GM19025 (cell line): ENCODE data around the gene EPB41L5.
"Not testable (repeated sequence)": the region's sequence is repeated elsewhere in the genome, so short reads cannot be mapped to it uniquely, and the experiment has no call there.

ENCODE experiments used
- ATAC-seq: cut with Tn5 transposase; IDR thresholded peaks from one replicate; pipeline ENCODE4 v1.9.1; 2021; ENCODE audit warnings: mild to moderate bottlenecking, low read depth, moderate library complexity; ENCODE audit not compliant: unreplicated experiment

Gene EPB41L5

DNA sequence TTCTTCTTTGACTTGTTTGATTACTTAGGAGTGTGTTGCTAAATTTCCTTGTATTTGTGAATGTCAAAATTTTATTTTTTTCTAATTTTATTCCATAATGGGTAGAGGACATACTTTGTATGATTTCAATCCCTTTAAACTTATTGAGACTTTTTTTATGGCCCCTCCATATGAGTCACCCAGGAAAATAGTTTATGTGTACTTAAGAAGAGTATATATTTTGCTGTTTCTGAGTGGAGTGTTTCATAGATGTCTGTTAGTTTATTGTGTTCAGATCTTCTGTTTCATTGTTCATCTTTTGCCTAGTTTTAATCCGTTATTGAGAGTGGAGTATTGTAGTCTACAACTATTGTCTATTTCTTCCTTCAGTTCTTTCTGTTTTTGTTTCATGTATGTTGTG lies 81.9 kb downstream of the EPB41L5 start:
- ATAC-seq = no peak

DNA sequence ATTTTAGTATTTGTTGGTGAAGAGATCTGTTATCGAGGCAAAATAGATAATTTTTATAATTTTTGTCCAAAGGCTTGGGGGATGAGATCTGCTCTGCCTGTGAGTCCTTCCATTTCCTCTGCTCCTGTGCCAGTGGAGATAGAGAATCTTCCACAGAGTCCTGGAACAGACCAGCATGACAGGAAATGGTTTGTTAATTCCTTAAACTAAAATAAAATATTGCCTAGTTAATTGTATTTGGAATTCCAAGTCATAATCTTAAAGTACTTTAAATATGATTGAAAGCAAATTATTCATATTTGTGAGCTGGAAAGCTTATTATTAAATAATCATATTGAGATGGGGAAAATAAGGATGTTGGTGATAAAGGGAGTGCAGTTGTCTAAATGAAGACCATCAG lies 87.8 kb downstream of the EPB41L5 start:
- ATAC-seq = no peak

DNA sequence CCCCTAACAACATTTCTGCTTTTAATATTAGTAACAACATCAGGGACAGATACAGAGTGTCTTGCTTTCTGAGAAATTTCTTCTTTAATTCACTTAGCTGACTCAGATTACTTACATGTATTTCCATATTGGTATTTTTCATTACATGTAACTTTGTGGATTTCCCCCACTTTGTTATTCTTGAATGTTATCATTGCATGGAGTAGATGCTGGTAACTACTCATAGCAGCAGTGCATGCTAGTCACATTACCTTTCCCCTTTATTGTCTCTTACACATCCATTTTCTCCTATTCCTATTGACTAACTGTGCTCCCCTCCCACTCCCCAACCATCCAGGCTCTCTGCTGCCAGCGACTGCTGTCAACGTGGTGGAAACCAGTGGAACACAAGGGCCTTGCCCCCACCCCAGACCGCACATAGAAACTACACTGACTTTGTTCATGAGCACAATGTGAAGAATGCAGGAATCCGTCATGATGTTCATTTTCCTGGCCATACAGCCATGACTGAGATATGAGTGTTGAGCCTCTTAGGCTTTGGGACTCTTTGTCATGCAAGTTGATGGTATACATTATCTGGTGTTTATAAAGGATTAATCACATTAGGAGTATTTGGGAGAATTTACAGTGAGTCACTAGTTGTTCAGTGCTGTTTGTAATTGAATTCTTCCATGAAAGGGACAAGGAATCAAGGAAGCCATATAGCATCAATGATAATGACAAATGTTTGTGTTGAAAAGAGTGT lies 91.0 kb downstream of the EPB41L5 start:
- no peak for ATAC-seq

DNA sequence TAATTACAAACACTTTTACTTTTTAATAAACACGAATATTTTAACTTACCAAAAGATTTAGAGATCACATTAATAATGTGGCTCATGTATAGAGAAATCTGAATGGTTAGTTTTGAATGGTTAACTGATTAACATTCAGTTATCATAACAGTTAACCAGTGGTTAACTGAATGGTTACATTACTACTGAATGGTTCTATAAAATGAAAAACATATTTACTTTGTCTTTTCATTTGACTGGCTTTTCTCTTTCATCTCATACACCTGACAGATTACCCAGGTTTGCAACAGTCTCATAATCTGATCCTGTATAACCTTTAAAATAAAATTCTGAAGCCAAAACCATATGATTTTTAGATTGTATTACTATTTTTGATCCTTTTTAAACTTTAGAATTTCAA lies 91.9 kb downstream of the EPB41L5 start:
- no peak for ATAC-seq

DNA sequence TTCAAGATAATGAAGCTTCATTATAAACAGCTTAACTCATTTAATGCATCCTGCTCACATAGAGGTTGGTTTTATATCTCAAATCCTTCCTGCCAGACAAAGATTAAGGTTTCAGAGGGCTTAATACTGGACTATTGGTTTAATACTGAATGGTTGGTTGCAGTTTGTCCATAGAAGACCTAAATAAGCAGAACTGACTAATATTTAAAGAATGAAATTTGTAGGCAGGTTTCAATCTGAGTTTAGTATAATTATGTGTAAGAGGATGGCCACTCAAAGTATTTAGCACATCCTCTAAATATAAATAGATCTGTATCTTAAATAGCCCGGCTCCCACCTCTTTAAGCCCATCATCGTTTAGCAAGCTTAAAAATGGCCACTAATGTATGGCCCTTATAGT lies 92.5 kb downstream of the EPB41L5 start:
- ATAC-seq = peak; percentile 70

DNA sequence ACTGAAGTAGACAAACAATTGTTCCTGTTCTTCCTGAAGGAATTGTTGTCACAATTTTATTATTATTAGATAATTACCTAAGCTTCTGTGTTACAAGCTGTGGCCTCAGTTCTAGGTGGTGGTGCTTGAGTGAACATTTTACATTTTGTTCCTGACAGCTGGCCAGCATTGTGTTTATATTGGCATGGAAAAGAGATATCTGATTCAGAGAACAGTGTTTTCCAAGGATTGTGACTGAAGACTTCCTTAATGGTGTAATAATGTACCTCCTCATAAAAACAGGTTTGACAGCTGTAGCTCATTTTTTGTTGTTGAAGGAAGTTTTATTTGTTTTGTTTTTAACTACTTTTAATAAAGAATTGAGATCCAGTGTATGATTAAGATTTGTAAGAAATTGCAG lies 95.2 kb downstream of the EPB41L5 start:
- ATAC-seq = no peak

DNA sequence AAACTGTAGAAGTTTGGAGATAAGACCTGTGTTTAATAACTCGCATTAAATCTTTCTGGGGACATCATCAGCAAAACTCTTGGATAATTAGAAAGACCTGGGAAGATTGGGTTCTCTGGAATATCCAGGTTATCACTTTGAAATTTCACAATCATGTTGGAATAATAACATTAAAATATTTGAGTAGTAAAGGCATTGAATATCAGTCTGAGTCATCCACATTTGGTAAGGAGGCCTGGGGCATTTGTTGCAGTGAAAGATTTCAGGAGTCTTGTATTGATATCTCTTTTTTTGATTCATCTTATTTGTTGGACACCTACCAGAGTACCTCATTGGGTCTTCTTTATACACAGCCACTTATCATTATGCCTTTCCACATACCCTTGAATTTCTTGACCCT lies 95.9 kb downstream of the EPB41L5 start:
- no peak for ATAC-seq

DNA sequence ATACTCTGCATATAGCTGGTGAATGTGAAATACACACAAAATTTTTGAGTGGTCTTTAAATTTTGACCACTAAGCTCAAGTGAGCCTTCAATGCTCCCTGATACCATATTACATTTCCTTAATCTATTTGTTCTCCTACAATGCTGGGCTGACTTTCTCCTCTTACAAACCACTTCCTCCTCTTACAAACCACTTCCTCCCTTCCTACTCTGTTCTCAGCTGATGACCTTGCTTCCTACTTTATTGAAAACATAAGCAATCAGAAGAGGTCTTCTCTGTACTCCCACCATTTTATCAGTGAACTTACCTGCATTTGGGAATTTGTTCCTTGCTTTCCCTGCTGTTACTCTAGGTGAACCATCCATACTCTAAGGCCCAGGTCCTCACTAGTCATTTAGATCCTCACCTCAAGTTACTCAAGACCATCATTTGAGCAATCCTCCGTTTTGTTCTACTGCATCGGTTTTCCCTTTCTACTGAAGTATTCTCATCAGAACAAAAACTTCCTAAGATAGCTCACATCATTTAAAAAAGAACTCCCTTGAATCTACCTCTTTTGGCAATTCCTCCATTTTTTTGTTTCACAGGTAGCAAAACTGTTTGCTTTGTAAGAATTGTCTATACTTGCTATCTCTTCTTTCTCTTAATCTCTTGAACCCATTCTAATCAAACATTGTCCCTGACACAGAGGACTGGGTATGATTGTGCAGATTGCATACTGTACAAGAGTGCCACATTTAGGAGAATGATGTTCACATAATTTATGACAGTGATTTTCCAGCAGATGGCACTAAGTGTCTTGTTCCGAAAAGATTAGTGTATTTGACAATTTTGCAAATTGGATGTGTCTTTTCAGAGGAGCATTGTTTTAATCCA lies 96.5 kb downstream of the EPB41L5 start:
- no peak for ATAC-seq

DNA sequence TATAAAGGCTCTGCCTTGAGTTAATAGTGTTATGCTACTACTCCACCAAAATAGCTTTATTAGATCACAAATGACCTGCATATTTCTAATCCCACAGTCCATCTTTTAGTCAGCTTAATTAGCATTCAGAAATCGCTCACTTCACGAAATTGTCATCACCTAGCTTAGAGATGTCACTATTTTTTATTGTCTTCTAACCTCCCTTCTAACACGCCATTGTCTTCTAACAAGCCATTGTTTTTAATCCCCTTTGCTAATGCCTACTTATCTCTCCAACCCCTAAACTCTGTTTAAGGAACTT lies 97.1 kb downstream of the EPB41L5 start:
- ATAC-seq = no peak

DNA sequence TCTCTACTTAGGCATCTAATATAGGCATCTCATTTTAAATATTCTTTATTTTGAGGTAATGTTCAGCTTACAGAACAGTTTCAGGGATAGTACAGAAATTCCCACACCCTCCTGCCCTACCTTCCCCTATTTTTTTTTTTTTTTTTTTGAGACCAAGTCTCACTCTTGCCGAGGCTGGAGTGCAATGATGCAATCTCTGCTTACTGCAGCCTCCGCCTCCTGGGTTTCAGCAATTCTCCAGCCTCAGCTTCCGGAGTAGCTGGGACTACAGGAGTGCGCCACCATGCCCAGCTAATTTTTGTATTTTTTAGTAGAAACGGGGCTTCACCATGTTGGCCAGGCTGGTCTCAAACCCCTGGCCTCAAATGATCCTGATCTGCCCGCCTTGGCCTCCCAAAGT lies 97.6 kb downstream of the EPB41L5 start:
- ATAC-seq = no peak

DNA sequence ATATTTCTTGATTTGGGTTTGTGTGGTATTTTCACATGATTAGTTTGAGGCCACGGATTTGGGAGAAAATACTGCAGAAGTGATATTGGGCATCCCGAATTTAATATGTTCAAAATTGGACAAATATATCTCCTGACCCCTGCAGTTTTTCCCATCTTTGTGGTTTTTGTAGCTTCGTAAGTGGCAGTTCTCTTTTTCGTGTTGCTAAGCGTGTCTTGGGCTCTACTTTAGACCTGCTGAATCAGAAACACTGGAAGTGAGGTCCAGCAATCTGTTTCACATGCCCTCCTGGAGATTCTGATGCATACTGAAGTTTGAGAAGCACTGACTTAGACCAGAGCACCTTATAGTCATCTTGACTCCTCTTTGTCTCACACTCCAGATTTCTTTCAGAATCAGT lies 98.3 kb downstream of the EPB41L5 start:
- ATAC-seq = no peak

DNA sequence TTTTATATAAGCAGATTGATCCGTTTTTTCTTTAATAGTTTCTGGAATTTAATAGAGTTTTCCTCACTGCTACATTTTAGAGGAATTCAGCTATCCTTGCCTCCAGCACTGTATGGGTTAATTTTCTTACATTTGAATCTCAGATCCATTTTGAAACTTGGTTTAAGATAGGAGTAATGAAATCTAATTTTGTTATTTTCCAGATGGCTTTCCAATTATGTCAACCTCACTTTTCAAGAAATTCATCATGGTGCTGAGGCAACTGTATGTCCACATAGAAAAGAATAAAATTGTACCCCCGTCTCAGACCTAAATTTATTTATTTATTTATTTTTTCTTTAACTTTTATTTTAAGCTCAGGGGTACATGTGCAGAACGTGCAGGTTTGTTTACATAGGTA lies 105.1 kb downstream of the EPB41L5 start:
- ATAC-seq = no peak

DNA sequence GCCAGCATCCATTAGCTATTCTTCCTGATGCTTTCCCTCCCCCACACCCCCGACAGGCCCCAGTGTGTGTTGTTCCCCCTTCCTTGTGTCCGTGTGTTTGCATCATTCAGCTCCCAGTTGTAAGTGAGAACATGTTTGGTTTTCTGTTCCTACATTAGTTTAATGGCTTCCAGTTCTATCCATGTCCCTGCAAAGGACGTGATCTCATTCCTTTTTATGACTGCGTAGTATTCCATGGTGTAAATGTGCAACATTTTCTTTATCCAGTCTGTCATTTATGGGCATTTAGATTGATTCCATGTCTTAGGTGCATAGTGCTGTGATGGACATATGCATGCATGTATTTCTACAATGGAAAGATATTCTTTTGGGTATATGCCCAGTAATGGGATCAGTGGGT lies 105.6 kb downstream of the EPB41L5 start:
- no peak for ATAC-seq

DNA sequence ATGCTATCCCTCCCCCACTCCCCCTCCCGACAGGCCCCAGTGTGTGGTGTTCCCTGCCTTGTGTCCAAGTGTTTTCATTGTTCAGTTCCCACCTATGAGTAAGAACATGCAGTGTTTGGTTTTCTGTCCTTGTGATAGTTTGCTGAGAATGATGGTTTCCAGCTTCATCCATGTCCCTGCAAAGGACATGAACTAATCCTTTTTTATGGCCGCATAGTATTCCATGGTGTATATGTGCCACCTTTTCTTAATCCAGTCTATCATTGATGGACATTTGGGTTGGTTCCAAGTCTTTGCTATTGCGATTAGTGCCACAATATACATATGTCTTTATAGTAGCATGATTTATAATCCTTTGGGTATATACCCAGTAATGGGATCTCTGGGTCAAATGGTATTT lies 108.5 kb downstream of the EPB41L5 start:
- ATAC-seq = not testable (repeated sequence)

DNA sequence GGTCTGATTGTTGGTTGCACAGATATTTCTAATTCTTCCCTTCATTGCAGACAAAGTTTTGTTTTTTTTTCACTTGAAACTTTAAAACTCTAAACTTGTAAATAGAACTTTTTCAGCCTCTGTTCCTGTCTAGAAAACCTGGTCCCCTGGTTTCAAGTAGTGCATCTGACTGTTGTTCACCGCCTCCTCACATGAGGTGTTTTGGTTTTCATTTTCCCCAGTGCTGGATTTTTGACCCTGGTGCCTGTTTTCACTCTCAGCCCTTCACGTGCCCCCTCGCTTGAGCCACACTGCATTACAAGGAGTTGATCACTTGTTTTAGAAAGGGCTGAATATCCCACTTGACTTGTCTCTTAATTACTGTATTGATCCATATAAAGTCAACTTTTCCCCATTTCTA lies 110.2 kb downstream of the EPB41L5 start:
- no peak for ATAC-seq

DNA sequence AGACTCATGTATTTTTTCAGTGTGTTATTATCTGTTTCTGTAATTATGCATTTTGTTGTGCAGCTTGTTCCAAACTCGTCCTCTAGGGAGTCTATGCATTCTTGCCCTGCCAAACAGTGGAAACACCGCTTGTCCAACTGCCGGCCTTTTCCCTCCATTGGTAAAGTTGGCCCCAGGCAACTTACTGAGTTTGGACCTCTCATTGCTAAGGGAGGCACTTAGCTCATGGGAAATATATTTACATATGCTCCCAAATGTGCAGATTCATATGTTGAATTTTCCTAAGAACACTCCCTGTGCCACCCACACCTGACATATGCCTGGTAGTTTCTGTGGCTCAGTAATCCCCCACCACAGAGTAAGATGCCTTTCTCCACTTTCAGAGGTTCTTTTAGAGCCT lies 112.3 kb downstream of the EPB41L5 start:
- no peak for ATAC-seq

DNA sequence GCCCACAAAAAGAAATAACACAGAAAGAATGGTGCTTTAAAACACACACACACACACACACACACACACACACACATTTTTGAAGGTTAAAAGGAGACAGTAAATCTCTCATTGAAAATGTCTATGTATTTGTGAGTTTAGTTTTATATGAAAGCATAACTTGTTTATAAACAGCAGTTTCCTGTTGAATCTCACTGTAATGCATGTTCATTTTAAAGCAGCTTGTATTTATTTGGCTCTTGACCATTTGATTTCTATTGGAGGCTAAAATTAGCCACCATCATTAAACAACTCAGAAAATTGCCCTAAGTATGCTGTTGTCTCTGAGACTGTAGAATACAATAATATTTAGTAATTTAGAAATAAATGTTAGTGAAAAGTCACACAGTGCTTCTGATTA lies 115.3 kb downstream of the EPB41L5 start:
- no peak for ATAC-seq

DNA sequence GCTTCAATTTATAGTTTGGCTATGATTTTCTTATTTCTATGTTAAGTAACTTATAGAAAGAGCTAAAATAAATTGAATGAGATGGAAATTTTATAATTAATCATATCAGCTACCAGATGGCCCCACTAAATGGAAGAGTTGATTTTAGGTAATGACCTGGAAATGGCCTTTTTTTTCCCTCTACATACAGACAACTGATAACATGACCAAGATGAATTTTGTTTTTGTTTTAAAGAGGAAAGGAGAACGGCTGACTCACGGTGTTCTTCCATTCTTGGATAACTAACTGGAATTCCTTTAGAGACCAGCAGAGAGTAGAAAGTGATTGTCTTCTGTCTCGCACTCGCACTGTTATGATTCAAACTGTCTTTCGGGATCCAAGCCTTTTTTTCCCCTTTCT lies 119.3 kb downstream of the EPB41L5 start:
- ATAC-seq = no peak

DNA sequence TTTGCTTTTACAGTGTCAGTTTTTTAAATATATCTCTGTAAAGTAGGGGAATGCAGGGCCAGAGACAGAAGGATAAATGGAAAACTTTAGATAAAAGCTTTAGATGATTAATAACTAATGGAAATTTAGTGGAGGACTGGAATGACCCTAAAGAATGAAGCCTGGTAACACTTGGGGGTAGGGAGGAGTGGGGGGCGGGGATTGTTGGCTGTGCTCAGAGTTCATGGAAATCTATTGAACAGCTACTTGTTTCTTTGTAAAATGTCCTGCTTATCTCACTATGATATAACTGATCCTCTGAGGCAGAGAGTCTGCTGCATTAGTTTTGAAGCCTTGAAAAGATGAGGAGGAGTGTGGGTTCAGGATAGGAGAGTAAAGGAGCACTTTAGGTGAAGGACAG lies 119.8 kb downstream of the EPB41L5 start:
- no peak for ATAC-seq

DNA sequence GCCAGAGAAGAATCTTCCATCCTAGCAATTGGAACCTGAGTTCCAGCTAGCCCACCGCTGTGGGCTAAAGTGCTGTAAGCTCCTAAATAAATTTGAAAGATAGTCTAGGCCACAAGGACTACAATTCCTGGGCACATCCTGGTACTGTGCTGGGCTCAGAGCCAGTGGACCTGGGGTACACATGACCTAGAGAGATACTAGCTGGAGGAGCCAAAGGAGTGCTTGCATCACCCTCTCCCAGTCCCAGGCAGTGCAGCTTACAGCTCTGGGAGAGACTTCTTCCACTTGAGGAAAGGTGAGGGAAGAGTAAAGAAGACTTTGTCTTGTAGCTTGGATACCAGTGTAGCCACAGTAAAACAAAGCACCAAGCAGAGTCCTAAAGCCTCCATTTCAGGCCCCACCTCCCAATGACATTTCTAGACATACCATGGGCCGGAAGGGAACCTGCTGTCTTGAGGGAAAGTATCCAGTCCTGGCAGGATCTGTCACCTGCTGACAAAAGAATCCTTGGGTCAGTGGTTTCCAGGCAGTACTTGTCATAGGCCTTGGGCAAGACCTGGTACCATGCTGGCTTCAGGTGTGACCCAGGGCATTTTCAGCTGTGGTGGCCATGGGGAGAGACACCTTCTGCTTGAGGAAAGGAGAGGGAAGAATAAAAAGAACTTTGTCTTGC lies 120.8 kb downstream of the EPB41L5 start:
- ATAC-seq = no peak

DNA sequence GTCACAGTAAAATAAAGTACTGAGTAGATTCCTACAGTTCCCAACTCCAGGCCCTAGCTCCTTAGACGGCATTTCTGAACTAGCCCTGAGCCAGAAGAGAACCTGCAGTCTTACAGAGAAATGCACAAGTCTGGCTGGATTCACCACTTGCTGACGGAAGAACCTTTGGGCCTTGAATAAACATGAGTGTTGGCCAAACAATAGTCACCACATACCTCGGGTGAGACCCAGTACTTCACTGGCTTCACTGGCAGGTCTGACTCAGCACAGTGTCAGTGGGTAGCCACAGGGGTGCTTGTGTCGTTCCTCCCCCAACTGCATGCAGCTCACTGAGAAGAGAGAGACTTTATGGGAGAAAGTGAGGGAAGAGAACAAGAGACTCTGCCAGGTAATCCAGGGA lies 121.4 kb downstream of the EPB41L5 start:
- no peak for ATAC-seq

DNA sequence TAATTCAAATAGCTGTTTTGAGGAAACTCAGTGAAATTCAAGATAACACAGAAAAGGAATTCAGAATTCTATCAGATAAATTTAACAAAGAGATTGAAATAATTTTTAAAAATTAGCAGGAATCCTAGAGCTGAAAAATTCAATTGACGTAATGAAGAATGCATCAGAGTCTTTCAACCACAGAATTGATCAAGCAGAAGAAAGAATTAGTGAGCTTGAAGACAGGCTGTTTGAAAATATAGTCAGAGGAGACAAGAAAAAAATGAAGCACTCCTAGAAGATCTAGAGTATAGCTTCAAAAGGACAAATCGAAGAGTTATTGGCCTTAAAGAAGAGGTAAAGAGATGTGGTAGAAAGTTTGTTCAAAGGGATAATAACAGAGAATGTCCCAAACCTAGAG lies 122.1 kb downstream of the EPB41L5 start:
- not testable (repeated sequence) for ATAC-seq
